GM12891 (cell line): ENCODE results near the gene CDH4.

Experiments used
- POLR2A ChIP-seq: IDR thresholded peaks from 2 replicates; pipeline ENCODE4 v1.6.1; 2011; ENCODE audit warnings: low read depth, low read length, control low read depth
- POLR2AphosphoS5 ChIP-seq: IDR thresholded peaks from 2 replicates; pipeline ENCODE4 v1.6.1; 2011; ENCODE audit warnings: low read depth, low read length, control low read depth
- SPI1 ChIP-seq: IDR thresholded peaks from 2 replicates; pipeline ENCODE4 v1.6.1; 2011; ENCODE audit warnings: low read depth, low read length, control low read depth
- TAF1 ChIP-seq: IDR thresholded peaks from 2 replicates; pipeline ENCODE4 v1.6.1; 2011; ENCODE audit warnings: low read depth, low read length, control low read depth

- no peak for TF ChIP-seq TAF1
- no peak for TF ChIP-seq POLR2AphosphoS5
- no peak for TF ChIP-seq SPI1
- no peak for TF ChIP-seq POLR2A
Observed at GRCh38 chr20:61341605-61342004, 89.5 kb downstream of the CDH4 start.
